OCI-LY7 (cell line): ENCODE data around the gene CSTB. TPM values are rescaled to one million over a fixed set of nuclear protein-coding genes. Genes with fewer than 3 reads are reported as not detected.

Experiments
- BruUV-seq: library from RNA; stranded (reverse); fragments of 400-500 nt; replicated peaks from 2 replicates; lab custom pipeline; 2021; lab: Mats Ljungman, UMichigan
- CTCF ChIA-PET: fragments of 300-600 bp; sonication (Branson Sonifier 250); formaldehyde crosslinking; loops from one replicate; lab custom pipeline; 2022; ENCODE audit warnings: antibody characterized with exemption; ENCODE audit not compliant: unreplicated experiment; lab: Charles Lee
- POLR2A ChIA-PET: fragments of 300-600 bp; sonication (Branson Sonifier 250); formaldehyde crosslinking; loops from one replicate; lab custom pipeline; 2022; ENCODE audit warnings: antibody characterized with exemption; lab: Charles Lee
- DNase-seq: peaks from one replicate; pipeline ENCODE4 v3.0.0-alpha.2; 2015; ENCODE audit warnings: low spot score
- H2AFZ ChIP-seq: fragments of 200-600 bp; sonication (generic), shearing (Covaris generic); 2 replicates; pipeline ENCODE4 v1.6.1; 2014; ENCODE audit warnings: mild to moderate bottlenecking, antibody characterized with exemption, low read length, moderate library complexity
- H3K27ac ChIP-seq: fragments of 200-600 bp; sonication (generic); 2 replicates; pipeline ENCODE4 v1.5.1; 2014; ENCODE audit warnings: mixed run types, low read depth, mild to moderate bottlenecking, moderate library complexity, low read length, inconsistent platforms; ENCODE audit not compliant: poor library complexity, severe bottlenecking
- H3K36me3 ChIP-seq: fragments of 200-600 bp; sonication (generic); 2 replicates; pipeline ENCODE4 v1.6.1; 2014; ENCODE audit warnings: mild to moderate bottlenecking, antibody characterized with exemption, low read length, moderate library complexity, mixed read lengths; ENCODE audit not compliant: insufficient read depth
- H3K4me1 ChIP-seq: fragments of 200-600 bp; sonication (generic); 2 replicates; pipeline ENCODE4 v1.5.1; 2014; ENCODE audit warnings: mild to moderate bottlenecking, low read length; ENCODE audit not compliant: insufficient read depth, poor library complexity, severe bottlenecking
- H3K4me2 ChIP-seq: fragments of 200-600 bp; sonication (generic); 2 replicates; pipeline ENCODE4 v1.6.1; 2014; ENCODE audit warnings: mild to moderate bottlenecking, low read length
- H3K4me3 ChIP-seq: fragments of 200-600 bp; sonication (generic); 2 replicates; pipeline ENCODE4 v1.5.1; 2014; ENCODE audit warnings: mild to moderate bottlenecking, low read depth, low read length; ENCODE audit not compliant: poor library complexity, severe bottlenecking
- H3K79me2 ChIP-seq: fragments of 200-600 bp; sonication (generic); 2 replicates; pipeline ENCODE4 v1.6.1; 2016; ENCODE audit warnings: low read depth, mild to moderate bottlenecking, low read length, moderate library complexity, mixed read lengths; ENCODE audit not compliant: insufficient read depth
- H3K9me2 ChIP-seq: fragments of 200-600 bp; sonication (generic); 2 replicates; pipeline ENCODE4 v1.6.1; 2016; ENCODE audit warnings: mild to moderate bottlenecking, low read length, mixed read lengths; ENCODE audit not compliant: insufficient read depth
- H3K9me3 ChIP-seq: fragments of 200-600 bp; sonication (generic); 2 replicates; pipeline ENCODE4 v1.6.1; 2014; ENCODE audit warnings: mild to moderate bottlenecking, mixed run types, low read length, mixed read lengths
- H4K20me1 ChIP-seq: fragments of 200-600 bp; sonication (generic); 2 replicates; pipeline ENCODE4 v1.6.1; 2014; ENCODE audit warnings: mild to moderate bottlenecking, antibody characterized with exemption, low read length, moderate library complexity, mixed read lengths; ENCODE audit not compliant: insufficient read depth
- CTCF ChIP-seq: fragments of 200-600 bp; sonication (generic); conservative IDR thresholded peaks from 2 replicates; pipeline ENCODE4 v1.5.1; 2014; ENCODE audit warnings: mild to moderate bottlenecking, antibody characterized with exemption, low read length, moderate library complexity, mixed read lengths
- EZH2phosphoT487 ChIP-seq: fragments of 200-600 bp; sonication (generic); IDR thresholded peaks from 2 replicates; pipeline ENCODE4 v1.6.1; 2018; ENCODE audit warnings: low read depth, borderline replicate concordance, mild to moderate bottlenecking, mixed run types, antibody characterized with exemption, low read length, moderate library complexity, mixed read lengths
- intact Hi-C: fragments of 100-400 bp; cut with micrococcal nuclease; formaldehyde crosslinking; loops from one replicate; pipeline ENCODE4 v1.10.0; 2022; ENCODE audit not compliant: unreplicated experiment
- total RNA-seq, 2 experiments: library from RNA; depleted of rRNA in 1 of 2; stranded (reverse); fragments of >200 nt in 1 of 2; shearing (Covaris generic) in 1 of 2; gene quantifications; 2 replicates each; pipeline ENCODE4 v1.2.3, GENCODE V29; 2014 to 2022

Gene CSTB
- total RNA-seq, 2 experiments from 2014 or later, result 15.6 to 33.3 TPM

GRCh38 chr21:43767498-43767983 is 8.6 kb downstream of the CSTB start:
- H3K9me3 ChIP-seq, result no peaks in the 10 kb centered on the region
- BruUV-seq, result no TSS peak
- intact Hi-C loops, result no loop called here
- DNase-seq, result no peak
- POLR2A ChIA-PET, result no interaction called here
- no peaks in the 10 kb centered on the region for H3K79me2 ChIP-seq
- H3K27ac ChIP-seq, result no peak overlapping the region
- H3K36me3 ChIP-seq, result 0 out of 2 replicates have a peak, but pooled peaks cover 2% of the 10 kb centered on the region
- no peak overlapping the region for H3K4me3 ChIP-seq
- no peaks in the 10 kb centered on the region for H4K20me1 ChIP-seq
- H2AFZ ChIP-seq, result no peak overlapping the region
- H3K4me1 ChIP-seq, result no peaks in the 10 kb centered on the region
- TF ChIP-seq EZH2phosphoT487, result no peak
- no peak for TF ChIP-seq CTCF
- no peaks in the 10 kb centered on the region for H3K9me2 ChIP-seq
- no peak overlapping the region for H3K4me2 ChIP-seq
- CTCF ChIA-PET, result no interaction called here

GRCh38 chr21:43766734-43767497 is 9.2 kb downstream of the CSTB start:
- intact Hi-C loops, result no loop called here
- H3K79me2 ChIP-seq, result no peaks in the 10 kb centered on the region
- H3K9me2 ChIP-seq, result no peaks in the 10 kb centered on the region
- H3K4me3 ChIP-seq, result no peak overlapping the region
- no peaks in the 10 kb centered on the region for H3K9me3 ChIP-seq
- H4K20me1 ChIP-seq, result no peaks in the 10 kb centered on the region
- TF ChIP-seq CTCF (no peak), EZH2phosphoT487 (no peak)
- no peak overlapping the region for H2AFZ ChIP-seq
- no peak for DNase-seq
- no peak overlapping the region for H3K4me2 ChIP-seq
- no peak overlapping the region for H3K27ac ChIP-seq
- CTCF ChIA-PET, result no interaction called here
- H3K4me1 ChIP-seq, result no peaks in the 10 kb centered on the region
- 0 out of 2 replicates have a peak, but pooled peaks cover 2% of the 10 kb centered on the region for H3K36me3 ChIP-seq
- BruUV-seq, result no TSS peak
- POLR2A ChIA-PET, result no interaction called here
